ENCODE results near the gene PDZD7.
"Not testable (repeated sequence)": the region's sequence is repeated elsewhere in the genome, so short reads cannot be mapped to it uniquely, and the experiment has no call there.

PDZD7 gene

DNA sequence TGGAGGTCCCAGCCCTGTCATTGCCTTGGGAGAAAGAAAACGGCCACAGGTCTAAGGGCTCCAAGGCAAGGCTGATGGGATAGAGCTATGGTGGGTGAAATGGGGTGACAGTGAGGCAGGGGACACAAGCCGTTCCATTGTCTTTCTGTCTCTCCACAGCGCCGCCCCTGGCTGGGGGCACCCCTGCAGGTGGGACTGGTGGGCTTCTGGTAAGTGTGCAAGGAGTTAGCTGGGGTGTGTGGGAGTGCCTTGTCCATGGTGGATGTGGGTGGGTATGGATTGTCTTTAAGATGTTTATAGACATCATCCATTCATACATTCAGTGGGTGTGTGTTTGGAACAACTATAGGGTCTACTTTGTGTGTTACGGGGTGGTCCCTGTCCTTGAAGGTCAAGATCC lies 7.6 kb upstream of the PDZD7 start:
- no peak for DNase-seq

GRCh38 chr10:101036726-101037125 lies 5.8 kb upstream of the PDZD7 start:
- DNase-seq, result no peak

- no peak for DNase-seq
These were observed 5.2 kb upstream of the PDZD7 start for GRCh38 chr10:101035916-101036702.

DNA sequence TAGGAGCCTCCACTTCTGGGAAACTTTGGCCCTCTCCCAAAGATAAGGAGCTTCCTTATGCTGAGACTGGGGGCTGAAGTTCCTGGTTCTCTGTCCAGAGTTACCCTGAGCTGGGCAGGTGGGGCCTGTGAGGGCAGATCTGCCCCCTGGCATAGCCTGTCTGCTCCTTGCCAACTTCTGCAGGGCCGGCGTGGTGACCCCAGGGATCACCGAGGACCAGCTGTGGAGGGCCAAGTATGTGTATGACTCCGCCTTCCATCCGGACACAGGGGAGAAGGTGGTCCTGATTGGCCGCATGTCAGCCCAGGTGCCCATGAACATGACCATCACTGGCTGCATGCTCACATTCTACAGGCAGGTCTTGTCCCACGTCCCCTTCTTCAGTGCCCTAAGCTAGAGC lies 4.4 kb upstream of the PDZD7 start:
- no peak for DNase-seq

GRCh38 chr10:101034404-101034803 lies 3.5 kb upstream of the PDZD7 start:
- not testable (repeated sequence) for DNase-seq

DNA sequence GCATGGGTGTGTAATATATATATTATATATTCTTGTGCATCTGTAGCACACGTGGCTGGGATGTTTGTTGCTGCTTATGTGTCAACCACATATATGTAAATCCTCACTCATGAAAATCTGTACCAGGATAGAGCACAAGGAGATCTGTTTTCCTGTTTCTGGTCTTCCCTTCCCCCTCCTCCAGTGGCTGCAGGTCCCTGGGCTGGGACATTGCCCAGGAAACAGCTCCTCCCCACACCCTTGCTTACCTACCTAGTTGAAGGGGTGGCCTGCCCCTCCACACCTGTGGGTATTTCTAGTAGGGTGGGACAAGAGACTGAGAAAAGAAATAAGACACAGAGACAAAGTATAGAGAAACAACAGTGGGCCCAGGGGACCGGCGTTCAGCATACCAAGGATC lies 2.3 kb upstream of the PDZD7 start:
- DNase-seq, result no peak

- DNase-seq, result peak; percentile 74 to 76
These were observed 1.8 kb upstream of the PDZD7 start for GRCh38 chr10:101032637-101033224.

- peak; percentile 21 to 62 for DNase-seq
These were observed 1.1 kb upstream of the PDZD7 start for GRCh38 chr10:101031796-101032636.

DNA sequence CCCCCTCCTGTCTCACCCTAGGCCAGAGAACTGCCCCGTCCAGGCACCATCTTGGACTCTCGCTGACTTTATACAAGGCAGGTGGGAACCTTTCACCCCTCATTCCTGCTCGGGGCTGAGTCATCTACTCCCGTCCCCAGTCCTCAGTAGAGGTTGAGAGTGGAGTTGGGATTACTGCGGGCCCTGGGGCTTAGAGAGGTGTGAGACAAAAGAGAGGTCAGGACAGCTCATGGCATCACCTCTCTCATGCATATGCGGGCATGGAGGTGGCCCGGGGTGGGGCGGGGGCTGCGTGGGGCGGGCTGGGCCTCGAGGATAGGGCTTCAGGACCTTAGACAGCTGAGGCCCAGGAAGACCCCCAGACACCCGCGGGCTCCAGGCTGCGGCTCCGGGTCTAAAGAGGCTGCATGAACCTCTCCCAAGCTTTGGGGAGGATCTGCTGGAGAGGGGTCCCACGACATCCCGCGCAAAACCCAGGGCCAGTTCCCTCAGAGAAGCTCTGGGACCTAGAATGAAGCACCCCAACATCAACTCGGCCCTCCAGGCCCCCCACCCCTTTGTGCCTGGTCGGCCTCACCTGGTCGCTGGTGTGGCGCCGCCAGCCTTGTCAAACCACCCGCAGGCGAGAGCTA lies 317 bp downstream of the PDZD7 start:
- DNase-seq, result no peak

GRCh38 chr10:101029520-101030295 lies 1.2 kb downstream of the PDZD7 start:
- no peak for DNase-seq

DNA sequence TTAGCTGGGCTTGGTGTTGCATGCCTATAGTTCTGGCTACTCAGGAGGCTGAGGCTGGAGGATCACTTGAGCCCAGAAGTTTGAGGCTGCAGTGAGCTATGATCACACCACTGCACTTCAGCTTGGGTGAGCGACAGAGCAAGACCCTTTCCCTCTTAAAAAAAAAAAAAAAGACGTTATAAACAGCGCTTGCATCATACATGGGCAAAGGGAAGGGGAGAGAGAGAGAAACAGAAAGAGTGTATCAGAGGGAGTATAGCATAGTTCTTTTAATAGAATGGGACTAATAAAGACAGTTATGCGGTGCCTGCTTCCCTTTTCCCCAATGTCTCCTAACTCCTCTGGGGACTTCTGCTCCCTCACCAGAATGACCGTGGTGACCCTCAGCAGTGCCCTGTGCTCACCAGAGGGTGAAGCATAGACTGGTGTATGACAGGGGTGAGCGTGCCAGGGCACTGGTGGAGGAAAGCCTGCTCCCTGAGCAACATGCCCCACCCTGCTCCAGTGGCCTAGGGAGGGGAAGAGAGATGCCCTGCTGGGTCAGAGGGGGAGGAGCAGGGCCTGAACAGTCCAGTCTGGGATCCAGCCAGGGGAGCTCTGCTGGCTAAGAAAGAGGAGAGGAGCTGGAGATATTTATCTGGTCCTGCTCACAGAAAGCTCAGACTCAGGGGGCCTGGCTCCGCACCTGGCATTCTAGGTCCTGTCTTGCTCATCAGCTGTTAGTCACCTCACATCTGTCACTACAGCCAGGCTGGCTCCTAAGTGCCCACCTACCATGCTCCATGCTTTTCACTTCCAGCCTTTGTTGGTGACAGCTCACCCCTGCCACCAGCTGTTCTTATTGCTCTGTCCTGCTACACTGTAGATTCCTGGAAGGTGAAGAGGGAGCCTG lies 2.2 kb downstream of the PDZD7 start:
- no peak for DNase-seq

DNA sequence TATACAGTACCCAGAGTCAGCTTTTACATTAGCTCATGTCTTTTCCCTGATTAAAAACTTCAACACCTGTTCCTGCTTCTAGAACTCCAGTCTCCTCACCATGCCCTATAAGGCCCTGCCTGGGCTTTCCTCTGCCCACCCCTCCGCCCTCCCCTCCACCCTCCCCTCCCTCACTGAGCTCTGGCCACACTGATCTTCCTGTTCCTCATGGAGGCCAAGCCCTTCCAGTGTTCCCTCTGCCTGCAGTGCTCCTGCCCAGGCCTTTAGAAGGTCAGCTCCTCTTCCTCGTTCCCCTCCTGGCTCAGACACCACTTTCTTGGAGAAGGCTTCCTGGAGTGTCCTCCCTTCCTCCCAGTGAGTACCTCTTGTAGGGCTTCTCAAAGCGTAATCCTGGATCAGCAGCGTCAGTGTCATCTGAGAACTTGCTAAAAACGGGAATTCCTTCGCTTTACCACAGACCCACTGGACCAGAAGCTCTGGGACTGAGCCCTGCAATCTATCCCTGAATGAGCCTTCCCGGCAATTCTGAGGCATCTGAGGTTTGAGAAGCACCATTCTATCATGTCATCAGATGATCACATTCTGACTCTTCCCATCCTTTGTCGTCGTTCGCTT lies 3.7 kb downstream of the PDZD7 start:
- no peak for DNase-seq

- no peak for DNase-seq
These were observed 7.8 kb downstream of the PDZD7 start for GRCh38 chr10:101022967-101023705.

- DNase-seq, result no peak
These were observed 9.2 kb downstream of the PDZD7 start for GRCh38 chr10:101021692-101022251.

DNA sequence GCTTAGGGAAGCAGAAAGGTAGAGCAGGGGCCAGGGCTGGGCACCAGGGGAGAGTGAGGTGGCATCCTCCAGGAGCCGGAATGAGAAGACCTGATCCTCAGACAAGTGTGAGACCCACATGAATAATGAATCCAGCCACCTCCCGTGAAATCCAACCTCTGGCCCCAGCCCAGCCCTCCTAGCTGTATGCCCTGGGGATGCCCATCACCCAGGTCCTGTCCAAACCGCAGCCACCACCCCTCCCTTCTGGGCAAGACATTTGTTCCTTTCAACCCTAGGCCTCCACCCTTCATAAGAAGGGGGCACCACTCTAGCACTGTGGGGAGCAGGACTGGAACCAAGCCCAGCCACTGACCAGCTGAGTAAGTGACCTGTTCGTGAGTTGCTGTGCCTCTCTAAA lies 9.7 kb downstream of the PDZD7 start:
- DNase-seq, result no peak

GRCh38 chr10:101020427-101021075 lies 10.4 kb downstream of the PDZD7 start:
- DNase-seq, result no peak

GRCh38 chr10:101019440-101019703 lies 11.6 kb downstream of the PDZD7 start:
- DNase-seq, result no peak

DNA sequence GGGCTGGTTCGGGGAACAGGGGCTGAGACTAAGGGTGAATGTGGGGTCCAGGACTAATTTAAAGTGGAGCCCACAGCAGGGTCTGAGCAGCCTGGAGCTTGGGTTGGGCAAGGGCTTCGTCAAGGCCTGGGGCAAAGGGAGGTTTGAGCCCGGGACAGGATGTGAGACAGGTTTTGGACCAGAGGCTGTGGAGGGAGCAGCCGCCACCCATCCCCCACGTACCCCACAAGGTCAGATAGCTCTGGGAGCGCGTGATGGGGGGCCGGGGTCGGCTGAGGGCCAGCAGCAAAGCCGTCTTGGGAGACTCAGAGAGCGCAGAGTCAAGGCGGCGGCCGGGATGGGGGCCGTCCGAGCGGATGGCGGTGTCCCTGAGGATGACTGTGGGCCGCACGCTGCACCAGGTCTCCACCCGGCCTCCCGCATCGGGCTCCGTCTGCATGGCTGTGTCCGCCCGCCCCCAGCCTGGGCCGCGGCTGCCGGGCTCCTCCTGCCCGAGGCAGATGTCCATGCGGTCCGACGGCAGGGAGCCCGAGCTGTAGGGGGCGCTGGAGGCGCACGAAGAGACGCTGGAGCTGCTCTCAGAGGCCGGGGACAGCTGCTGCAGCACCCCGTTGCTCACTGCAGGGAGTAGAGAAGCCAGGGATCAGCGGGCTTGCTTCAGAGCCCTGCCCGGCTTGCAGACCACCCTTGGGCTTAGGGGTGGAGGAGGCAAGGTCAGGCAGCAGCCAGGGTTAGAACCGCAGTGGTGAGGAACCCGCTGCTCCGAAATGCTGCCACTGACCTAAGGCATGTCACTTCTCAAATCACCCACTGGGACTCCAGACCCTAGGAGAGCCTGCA lies 12.1 kb downstream of the PDZD7 start:
- no peak for DNase-seq

Data from cerebellar nuclear complex (tissue), 1 donor.